KMS-11 (cell line): ENCODE results near the gene HOXA2.

Source experiments
- H2AFZ ChIP-seq: fragments of 200-600 bp; sonication (generic); 2 replicates; pipeline ENCODE4 v1.6.1; 2016; ENCODE audit warnings: antibody characterized with exemption, mixed run types, low read depth
- H3K27ac ChIP-seq: fragments of 200-600 bp; sonication (generic); 2 replicates; pipeline ENCODE4 v1.6.1; 2016; ENCODE audit warnings: mild to moderate bottlenecking, mixed run types
- H3K27me3 ChIP-seq: fragments of 200-600 bp; sonication (generic); 2 replicates; pipeline ENCODE4 v1.6.1; 2017; ENCODE audit warnings: mild to moderate bottlenecking, low read depth, mixed run types, moderate library complexity; ENCODE audit not compliant: insufficient read depth
- H3K36me3 ChIP-seq: fragments of 200-600 bp; sonication (generic); 2 replicates; pipeline ENCODE4 v1.6.1; 2017; ENCODE audit warnings: mild to moderate bottlenecking, mixed run types; ENCODE audit not compliant: insufficient read depth
- H3K4me1 ChIP-seq: fragments of 200-600 bp; sonication (generic); 2 replicates; pipeline ENCODE4 v1.6.1; 2016; ENCODE audit warnings: mild to moderate bottlenecking, low read depth, mixed run types; ENCODE audit not compliant: poor library complexity, severe bottlenecking
- H3K4me2 ChIP-seq: fragments of 200-600 bp; sonication (generic); 2 replicates; pipeline ENCODE4 v1.7.0; 2016; ENCODE audit warnings: mild to moderate bottlenecking, mixed run types
- H3K4me3 ChIP-seq: fragments of 200-600 bp; sonication (generic); IDR thresholded peaks from 2 replicates; pipeline ENCODE4 v1.6.1; 2017; ENCODE audit warnings: low read depth, low read length, mixed read lengths; ENCODE audit not compliant: insufficient read depth
- H3K79me2 ChIP-seq: fragments of 200-600 bp; sonication (generic); 2 replicates; pipeline ENCODE4 v1.6.1; 2016; ENCODE audit warnings: low read depth, mixed run types; ENCODE audit not compliant: insufficient read depth
- H3K9ac ChIP-seq: fragments of 200-600 bp; sonication (generic); 2 replicates; pipeline ENCODE4 v1.6.1; 2016; ENCODE audit warnings: mild to moderate bottlenecking, mixed run types
- H4K20me1 ChIP-seq: fragments of 200-600 bp; sonication (generic); 2 replicates; pipeline ENCODE4 v1.6.1; 2016; ENCODE audit warnings: mild to moderate bottlenecking, mixed run types; ENCODE audit not compliant: insufficient read depth
- TF ChIP-seq, protein P1 (sequence below): fragments of 200-600 bp; sonication (generic); conservative IDR thresholded peaks from 2 replicates; pipeline ENCODE4 v1.6.1; 2017; ENCODE audit warnings: low read depth, mild to moderate bottlenecking, antibody characterized with exemption, low read length, moderate library complexity, mixed read lengths

The HOXA2 gene

DNA sequence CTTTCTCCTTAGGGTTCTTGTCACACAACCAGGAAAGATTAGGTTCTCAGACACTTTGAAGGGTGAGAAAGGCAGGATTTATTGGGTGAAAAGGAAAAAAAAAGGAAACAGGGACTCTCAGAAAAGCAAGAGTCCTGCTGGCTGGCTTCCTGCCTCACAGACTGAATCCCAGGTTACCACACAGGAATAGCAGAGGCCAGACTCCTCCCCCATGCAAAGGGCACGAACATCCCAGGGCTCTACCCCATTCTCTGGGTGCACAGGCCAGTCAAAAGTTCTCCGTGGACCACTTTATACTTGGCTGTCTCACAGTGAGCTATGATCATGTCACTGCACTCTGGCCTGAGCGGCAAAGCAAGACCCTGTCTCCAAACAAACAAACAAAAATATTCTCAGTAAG lies 49.3 kb downstream of the HOXA2 start:
- H3K36me3 ChIP-seq: no peaks in the 10 kb centered on the region
- no peaks in the 10 kb centered on the region for H4K20me1 ChIP-seq
- no peak overlapping the region for H3K4me2 ChIP-seq
- H3K9ac ChIP-seq: no peak overlapping the region
- H3K27me3 ChIP-seq: no peaks in the 10 kb centered on the region
- no peak overlapping the region for H3K27ac ChIP-seq
- no peak overlapping the region for H2AFZ ChIP-seq
- TF ChIP-seq, protein P1, sequence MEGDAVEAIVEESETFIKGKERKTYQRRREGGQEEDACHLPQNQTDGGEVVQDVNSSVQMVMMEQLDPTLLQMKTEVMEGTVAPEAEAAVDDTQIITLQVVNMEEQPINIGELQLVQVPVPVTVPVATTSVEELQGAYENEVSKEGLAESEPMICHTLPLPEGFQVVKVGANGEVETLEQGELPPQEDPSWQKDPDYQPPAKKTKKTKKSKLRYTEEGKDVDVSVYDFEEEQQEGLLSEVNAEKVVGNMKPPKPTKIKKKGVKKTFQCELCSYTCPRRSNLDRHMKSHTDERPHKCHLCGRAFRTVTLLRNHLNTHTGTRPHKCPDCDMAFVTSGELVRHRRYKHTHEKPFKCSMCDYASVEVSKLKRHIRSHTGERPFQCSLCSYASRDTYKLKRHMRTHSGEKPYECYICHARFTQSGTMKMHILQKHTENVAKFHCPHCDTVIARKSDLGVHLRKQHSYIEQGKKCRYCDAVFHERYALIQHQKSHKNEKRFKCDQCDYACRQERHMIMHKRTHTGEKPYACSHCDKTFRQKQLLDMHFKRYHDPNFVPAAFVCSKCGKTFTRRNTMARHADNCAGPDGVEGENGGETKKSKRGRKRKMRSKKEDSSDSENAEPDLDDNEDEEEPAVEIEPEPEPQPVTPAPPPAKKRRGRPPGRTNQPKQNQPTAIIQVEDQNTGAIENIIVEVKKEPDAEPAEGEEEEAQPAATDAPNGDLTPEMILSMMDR: no peak
- no peaks in the 10 kb centered on the region for H3K79me2 ChIP-seq
- no peaks in the 10 kb centered on the region for H3K4me1 ChIP-seq
- no peak overlapping the region for H3K4me3 ChIP-seq

- no peaks in the 10 kb centered on the region for H3K27me3 ChIP-seq
- no peak overlapping the region for H3K27ac ChIP-seq
- H3K4me1 ChIP-seq: no peaks in the 10 kb centered on the region
- no peaks in the 10 kb centered on the region for H3K79me2 ChIP-seq
- no peak overlapping the region for H3K4me2 ChIP-seq
- H3K4me3 ChIP-seq: no peak overlapping the region
- H3K9ac ChIP-seq: no peak overlapping the region
- H2AFZ ChIP-seq: no peak overlapping the region
- no peaks in the 10 kb centered on the region for H3K36me3 ChIP-seq
- no peaks in the 10 kb centered on the region for H4K20me1 ChIP-seq
- TF ChIP-seq, protein P1: no peak
These were observed 51.0 kb downstream of the HOXA2 start for GRCh38 chr7:27051451-27051850.
